Measurements from ENCODE around the gene CDH23.

Gene CDH23

DNA sequence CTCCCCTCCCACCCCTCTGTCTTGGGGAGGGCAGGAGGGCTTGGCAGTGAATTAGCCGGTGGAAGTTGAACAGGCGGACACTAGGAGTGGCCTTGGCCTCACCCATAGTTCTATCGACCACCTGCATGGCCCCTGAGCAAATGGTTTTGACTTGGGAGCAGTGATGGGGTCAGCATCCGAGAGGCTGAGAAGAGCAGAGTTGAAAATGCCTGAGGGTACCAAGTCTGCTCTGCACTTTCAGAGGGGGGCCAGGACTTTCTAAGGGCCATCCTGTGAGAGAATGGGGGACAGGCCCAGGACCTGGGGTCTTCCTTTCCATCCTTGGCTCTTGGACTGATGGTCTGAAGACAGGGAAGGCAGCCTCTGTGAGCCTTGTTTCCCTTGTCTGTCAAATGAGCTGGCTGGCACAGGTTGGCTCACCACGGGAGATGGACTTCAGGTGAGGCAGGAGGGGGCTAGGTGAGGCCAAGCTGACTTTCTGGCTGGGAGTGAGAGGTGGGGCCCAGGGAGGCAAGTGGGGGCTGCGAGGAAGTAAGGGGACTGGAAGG lies 29.4 kb downstream of the CDH23 start:
- no peak for DNase-seq

DNA sequence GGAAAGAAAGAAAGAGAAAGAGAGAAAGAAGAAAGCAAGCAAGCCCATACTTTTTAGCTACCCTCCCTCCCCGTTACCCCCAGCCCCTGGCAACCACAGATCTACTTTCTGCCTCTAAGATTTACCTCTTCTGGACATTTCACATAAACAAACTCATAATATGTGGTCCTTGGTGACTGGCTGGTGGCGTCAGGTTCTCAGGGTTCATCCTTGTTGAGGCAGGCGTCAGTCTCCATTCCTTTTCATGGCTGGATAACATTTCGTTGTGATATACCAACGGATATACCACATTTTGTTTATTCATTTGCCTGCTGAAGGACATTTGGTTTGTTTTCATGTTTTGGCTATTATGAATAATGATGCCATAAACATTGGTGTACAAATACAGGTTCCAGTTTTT lies 30.5 kb downstream of the CDH23 start:
- no peak for DNase-seq

DNA sequence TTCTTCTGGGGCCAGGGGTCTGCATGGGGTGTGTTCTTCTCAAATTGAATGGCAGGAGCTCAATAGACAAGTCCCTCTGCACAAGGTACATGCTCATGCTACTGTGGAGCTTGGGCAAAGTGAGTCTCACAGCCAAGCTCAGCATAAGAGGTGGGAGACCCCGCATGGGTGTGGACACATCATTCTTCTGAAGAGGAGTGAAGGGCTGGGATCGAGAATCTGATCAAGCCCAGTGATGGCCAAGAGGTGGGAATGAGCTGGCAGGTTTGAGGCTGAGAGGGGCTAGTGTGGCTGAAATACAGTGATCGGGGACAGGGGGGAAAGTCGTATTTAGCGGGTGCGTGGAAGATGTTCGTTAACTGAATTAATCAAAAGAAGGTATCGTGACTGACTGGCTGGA lies 32.6 kb downstream of the CDH23 start:
- DNase-seq = no peak

DNA sequence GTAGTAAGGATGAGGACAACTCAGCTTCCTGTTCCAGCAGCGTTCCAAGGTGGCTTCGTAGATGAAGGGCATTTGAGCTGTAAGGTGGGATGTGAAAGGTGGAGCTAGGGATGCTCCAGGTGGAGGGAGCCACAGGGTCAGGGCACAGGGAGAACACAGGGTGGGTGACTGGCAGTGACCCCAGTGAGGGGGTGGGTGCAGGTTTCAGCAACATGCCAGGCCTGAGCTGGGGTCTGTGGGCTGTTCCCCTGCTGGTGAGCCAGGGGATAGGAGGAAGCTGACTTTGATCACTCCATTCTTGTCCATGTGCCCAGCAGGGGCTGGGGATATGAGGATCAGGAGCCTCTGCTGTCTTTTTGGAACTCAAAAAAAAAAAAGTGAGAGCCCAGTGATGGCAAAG lies 33.2 kb downstream of the CDH23 start:
- no peak for DNase-seq

GRCh38 chr10:71431239-71432100 lies 34.8 kb downstream of the CDH23 start:
- DNase-seq = no peak

DNA sequence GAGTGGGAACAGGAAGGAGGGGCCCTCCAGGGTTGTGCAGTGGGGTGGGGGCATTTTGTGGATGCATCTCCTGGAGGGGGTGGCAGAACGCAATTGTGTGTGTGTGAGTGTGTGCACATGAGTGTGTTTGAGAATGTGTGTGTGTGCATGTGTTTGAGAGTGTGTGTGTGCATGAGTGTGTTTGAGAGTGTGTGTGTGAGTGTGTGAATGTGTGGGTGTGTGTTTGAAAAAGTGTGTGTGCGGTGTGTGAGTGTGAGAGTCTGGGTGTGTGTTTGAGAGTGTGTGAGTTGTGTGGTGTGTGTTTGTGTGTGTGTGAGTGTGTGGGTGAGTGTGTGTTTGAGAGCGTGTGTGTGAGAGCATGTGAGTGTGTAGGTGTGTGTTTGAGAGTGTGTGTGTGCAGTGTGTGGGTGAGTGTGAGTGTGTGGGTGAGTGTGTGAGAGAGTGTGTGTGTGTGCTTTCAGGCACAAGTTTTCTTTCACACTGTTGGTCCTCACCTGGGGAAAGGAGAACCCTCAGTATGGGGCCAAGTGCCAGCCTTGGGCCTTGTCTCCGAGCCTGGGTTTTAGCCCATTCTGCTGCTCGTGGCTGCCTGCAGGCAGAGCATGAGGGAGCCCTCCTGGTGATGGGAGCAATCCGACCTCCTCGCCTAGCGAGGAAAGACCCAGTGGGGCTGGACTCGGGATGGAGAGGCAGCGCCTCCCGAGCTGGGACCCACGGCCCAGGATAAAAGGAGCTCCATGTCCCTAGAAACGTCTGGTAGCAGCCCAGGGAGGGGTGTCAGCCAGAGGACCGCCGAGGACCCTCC lies 35.6 kb downstream of the CDH23 start:
- no peak for DNase-seq

DNA sequence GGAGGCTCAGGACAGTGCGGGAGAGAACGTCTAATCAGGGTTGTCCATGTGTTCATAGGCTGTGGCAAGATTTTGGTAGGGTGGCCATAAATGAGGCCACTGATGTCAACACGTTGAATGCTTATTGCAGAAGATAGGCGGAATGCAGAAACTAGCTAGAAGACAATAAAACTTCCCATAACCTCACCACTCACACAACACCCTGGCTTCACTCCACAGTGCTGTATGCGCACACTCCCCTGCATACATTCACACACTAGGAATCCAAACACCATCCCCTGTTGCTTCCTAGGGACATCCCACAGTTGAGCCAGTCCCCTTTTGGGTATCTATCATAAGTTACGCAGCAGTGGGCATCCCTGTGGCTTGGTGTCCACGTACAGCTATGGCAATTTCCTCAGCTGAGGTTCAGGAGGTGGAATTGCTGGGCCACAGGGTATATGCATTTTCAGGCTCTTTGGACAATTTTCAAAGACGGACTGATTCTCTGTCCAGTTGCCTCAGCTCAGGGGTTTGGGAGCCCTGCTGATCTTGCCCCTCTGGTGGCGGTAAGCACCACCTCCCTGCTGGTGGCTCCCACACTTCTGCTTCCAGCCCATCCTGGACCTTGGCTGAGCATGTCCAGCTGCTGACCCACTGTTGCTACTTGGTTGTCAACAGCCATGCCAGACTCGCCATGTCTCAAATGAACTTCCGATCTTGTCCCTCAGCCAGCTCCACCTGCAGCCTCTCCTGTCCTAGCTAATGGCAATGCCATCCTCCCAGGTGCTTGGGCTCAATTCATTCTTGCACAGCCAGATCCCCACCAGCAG lies 36.4 kb downstream of the CDH23 start:
- no peak for DNase-seq

- no peak for DNase-seq
Observed at GRCh38 chr10:71433768-71434744, 37.3 kb downstream of the CDH23 start.

DNA sequence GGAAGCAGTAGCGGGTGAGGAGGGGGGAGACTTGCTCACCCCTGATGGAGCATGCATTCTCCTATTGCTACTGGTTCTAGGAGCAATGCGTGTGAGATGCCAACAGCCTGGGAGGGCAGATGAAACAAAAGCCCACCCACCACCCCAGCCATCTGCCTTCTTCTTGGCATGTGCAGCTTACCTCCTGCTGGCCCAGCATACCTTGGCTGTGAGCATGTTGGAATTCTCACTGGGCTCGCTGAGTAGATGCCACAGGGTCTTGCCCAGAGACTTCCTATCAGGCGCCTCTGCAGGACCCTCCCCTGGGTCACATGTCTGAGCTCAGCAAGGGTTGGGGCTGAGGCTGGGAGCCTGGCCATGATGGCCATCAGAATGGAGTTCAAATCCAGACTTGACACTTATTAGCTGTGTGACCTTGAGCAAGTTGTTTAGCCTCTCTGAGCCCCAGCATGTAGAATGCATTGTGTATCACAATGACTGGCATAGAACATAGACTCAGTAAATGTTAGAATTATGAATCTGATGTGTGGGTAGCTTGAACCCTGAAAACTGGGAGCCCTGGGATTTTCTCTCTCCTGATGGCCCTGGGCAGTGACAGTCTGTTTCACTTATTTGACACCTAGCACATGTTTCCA lies 38.2 kb downstream of the CDH23 start:
- no peak for DNase-seq

GRCh38 chr10:71435571-71436267 lies 39.0 kb downstream of the CDH23 start:
- no peak for DNase-seq

- no peak for DNase-seq
Observed at GRCh38 chr10:71436268-71437125, 39.8 kb downstream of the CDH23 start.

DNA sequence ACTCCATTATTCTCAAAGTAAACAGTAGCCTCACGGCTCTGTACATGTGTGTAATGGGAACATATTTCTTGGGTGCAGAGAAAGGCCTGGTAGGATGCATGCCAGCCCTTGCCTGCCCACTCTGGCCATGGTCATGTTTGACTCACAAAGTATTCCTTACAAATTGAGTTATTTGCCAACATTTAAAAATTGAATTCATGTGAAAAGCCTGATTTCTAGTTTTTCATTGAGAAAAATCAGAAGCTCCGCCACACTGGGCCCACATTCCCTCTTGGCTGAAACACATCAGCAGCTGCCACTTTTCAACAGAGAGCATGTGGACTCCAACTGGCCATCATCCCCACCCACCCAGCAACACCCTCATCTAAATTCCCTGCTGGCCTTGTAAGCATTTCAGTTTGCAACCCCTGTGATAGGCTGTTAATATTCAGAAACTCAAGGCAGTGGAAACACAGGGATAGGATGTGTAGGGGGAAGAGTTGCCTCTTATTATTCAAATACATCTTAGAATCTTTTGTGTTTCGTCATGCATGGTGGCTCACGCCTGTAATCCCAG lies 40.9 kb downstream of the CDH23 start:
- no peak for DNase-seq

DNA sequence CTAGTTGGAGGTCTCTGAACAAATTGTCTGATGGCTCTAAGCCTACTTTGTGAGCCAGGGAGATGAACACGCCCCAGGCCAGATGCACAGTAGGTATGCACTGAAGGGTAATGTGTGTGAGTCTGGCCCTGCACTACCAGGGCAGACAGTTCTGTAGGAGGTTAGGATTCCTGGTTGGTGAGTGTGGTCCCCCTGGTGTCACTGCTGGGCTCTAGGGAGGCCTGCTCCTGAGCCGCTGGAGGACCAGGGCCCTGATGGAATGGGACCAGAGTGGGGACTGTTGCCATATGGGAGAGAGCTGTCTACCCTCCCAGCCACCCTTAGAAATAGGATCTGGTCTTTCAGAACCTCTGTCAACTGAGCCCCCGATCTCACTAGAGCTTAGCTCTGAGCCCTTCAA lies 42.0 kb downstream of the CDH23 start:
- no peak for DNase-seq

- DNase-seq = no peak
Observed at GRCh38 chr10:71439670-71440425, 43.1 kb downstream of the CDH23 start.

DNA sequence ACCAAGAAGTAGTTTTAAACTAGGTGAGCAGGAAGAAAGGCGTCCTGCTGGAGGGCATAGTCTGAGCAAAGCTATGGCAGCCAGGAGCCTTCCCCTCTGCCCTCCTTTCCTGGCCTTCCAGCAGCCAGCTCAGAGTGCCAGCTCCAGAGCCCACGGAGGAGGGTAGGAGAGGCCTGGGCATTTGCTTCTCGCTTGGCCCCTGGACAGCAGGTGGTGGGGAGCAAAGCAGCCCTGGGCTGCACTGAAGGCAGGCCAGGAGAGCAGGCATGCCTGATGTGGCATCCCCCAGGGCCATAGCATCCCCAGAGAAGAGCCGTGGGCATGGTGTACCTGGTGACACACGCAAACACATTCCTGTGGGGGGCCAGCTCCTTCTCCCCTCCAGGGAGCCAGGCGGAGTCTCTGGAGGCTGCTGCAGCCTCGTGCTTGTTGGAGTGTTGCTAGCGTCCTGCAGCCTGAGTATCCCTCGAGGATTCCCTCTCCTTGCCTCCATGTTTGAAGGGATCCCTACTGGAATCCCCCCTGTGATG lies 43.9 kb downstream of the CDH23 start:
- no peak for DNase-seq

- DNase-seq = no peak
Observed at GRCh38 chr10:71442000-71442399, 45.3 kb downstream of the CDH23 start.

DNA sequence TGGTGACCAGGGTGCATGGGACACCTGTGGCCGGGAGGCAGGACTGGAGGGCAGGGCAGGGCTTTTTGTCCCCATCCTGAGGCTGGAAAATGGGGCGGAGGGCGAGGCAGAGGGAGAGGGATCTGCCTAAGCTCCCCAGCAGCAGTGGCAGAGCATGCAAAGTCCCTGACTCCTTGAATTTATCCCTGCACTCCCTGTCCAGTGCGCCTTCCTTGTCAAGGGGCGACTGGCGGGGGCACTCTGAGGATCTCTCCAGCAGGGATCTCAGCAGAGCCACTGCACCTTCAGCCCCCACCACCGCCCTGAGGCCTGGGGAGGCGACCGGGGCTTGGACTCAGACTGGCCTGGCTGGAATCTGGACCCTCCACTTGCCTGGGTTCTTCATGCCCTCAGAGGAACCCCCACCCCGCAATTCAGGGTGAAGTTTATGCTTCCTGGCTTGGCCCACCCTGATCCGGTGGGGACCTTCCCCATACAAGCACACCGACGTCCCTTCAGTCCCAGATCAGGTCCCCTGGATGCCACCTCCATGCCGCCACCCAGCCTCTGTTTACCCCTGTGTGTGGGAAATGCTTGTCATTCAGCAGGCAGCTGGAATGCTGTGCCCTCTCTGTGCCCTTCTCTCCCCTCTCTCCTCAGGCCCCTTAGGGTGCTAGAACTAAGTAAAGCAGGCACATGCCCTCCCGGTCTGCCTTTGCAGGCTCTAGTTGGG lies 46.3 kb downstream of the CDH23 start:
- DNase-seq = no peak

GRCh38 chr10:71443676-71444075 lies 47.0 kb downstream of the CDH23 start:
- DNase-seq = no peak

Data from activated effector memory CD4-positive, alpha-beta T cell treated with Interleukin-2 at 50 U/mL for 16 hours (primary cell).